GM19239 (cell line): ENCODE results near the gene KLHDC7B.

Experiments used
- DNase-seq: peaks from one replicate; pipeline ENCODE4 v3.0.0; 2011; ENCODE audit warnings: low spot score; ENCODE audit not compliant: insufficient read length
- FAIRE-seq: peaks from 2 replicates; lab custom pipeline; 2011; peaks lifted over from hg19 to GRCh38; lab: Jason Lieb, UNC

The KLHDC7B gene

GRCh38 chr22:50546326-50547262 is 895 bp downstream of the KLHDC7B start:
- FAIRE-seq = no peak

GRCh38 chr22:50547263-50547985 is 1.7 kb downstream of the KLHDC7B start:
- no peak for DNase-seq

More at GRCh38 chr22:50546326-50547262, 895 bp downstream of the KLHDC7B start:
- no peak for DNase-seq

GRCh38 chr22:50548040-50548920 is 2.6 kb downstream of the KLHDC7B start:
- FAIRE-seq = peak; percentile 78
- DNase-seq = no peak

More at GRCh38 chr22:50547263-50547985, 1.7 kb downstream of the KLHDC7B start:
- no peak for FAIRE-seq

- DNase-seq (no peak), FAIRE-seq (no peak)
These were observed 3.5 kb downstream of the KLHDC7B start for GRCh38 chr22:50548921-50549790.

- FAIRE-seq (no peak), DNase-seq (no peak)
These were observed 4.7 kb downstream of the KLHDC7B start for GRCh38 chr22:50550395-50550794.

GRCh38 chr22:50551160-50551752 is 5.6 kb downstream of the KLHDC7B start:
- FAIRE-seq = no peak
- DNase-seq = no peak

- DNase-seq = no peak
- FAIRE-seq = no peak
These were observed 7.6 kb downstream of the KLHDC7B start for GRCh38 chr22:50553310-50553709.

- FAIRE-seq = no peak
- DNase-seq = no peak
These were observed 11.0 kb downstream of the KLHDC7B start for GRCh38 chr22:50556703-50557102.

GRCh38 chr22:50560034-50560433 is 14.3 kb downstream of the KLHDC7B start:
- no peak for FAIRE-seq
- no peak for DNase-seq

GRCh38 chr22:50561401-50562358 is 16.0 kb downstream of the KLHDC7B start:
- no peak for FAIRE-seq

GRCh38 chr22:50562523-50563412 is 17.1 kb downstream of the KLHDC7B start, which contains the start of gene SYCE3:
TSS of gene SYCE3 (minus strand) at chr22:50562919. CDS start at chr22:50556405, 6,514 bp downstream.
- peak; percentile 99 for FAIRE-seq
- DNase-seq = peak; percentile 93

More at GRCh38 chr22:50561401-50562358, 16.0 kb downstream of the KLHDC7B start:
- DNase-seq = no peak

GRCh38 chr22:50563413-50564160 is 17.9 kb downstream of the KLHDC7B start:
- FAIRE-seq = no peak
- no peak for DNase-seq

GRCh38 chr22:50564289-50564688 is 18.6 kb downstream of the KLHDC7B start:
- FAIRE-seq (no peak), DNase-seq (no peak)

GRCh38 chr22:50567721-50568252 is 22.1 kb downstream of the KLHDC7B start:
- DNase-seq = no peak
- no peak for FAIRE-seq

- DNase-seq = no peak
- FAIRE-seq = no peak
These were observed 22.9 kb downstream of the KLHDC7B start for GRCh38 chr22:50568626-50569025.

GRCh38 chr22:50569041-50569459 is 23.4 kb downstream of the KLHDC7B start:
- no peak for DNase-seq
- no peak for FAIRE-seq
